GM12875 (cell line): ENCODE data around the gene TPCN1.

Experiments
- H3K4me3 ChIP-seq: one replicate; pipeline ENCODE4 v1.5.1; 2011; ENCODE audit warnings: low read depth, low read length, control low read depth
- TF ChIP-seq, protein P1 (sequence below): IDR thresholded peaks from 2 replicates; pipeline ENCODE4 v1.5.1; 2011; ENCODE audit warnings: low read depth, mild to moderate bottlenecking, control low read depth, inconsistent platforms, low read length, moderate library complexity, borderline replicate concordance; ENCODE audit not compliant: insufficient read depth

The TPCN1 gene

GRCh38 chr12:113269257-113269943 lies 48.1 kb downstream of the TPCN1 start:
- no peak overlapping the region for H3K4me3 ChIP-seq
- TF ChIP-seq, protein P1, sequence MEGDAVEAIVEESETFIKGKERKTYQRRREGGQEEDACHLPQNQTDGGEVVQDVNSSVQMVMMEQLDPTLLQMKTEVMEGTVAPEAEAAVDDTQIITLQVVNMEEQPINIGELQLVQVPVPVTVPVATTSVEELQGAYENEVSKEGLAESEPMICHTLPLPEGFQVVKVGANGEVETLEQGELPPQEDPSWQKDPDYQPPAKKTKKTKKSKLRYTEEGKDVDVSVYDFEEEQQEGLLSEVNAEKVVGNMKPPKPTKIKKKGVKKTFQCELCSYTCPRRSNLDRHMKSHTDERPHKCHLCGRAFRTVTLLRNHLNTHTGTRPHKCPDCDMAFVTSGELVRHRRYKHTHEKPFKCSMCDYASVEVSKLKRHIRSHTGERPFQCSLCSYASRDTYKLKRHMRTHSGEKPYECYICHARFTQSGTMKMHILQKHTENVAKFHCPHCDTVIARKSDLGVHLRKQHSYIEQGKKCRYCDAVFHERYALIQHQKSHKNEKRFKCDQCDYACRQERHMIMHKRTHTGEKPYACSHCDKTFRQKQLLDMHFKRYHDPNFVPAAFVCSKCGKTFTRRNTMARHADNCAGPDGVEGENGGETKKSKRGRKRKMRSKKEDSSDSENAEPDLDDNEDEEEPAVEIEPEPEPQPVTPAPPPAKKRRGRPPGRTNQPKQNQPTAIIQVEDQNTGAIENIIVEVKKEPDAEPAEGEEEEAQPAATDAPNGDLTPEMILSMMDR: no peak

DNA sequence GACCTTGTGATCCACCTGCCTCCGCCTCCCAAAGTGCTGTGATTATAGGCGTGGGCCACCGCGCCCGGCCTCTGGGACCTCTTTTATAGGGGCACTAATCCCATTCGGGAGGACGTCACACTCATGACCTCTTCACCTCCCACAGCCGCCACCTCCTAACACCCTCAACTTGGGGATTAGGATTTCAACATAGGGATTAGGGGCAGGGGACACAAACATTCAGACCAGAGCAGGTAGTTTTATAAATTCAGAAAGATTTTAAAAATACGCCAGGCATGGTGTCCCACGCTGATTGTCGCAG lies 49.4 kb downstream of the TPCN1 start:
- TF ChIP-seq, protein P1: no peak
- no peak overlapping the region for H3K4me3 ChIP-seq

DNA sequence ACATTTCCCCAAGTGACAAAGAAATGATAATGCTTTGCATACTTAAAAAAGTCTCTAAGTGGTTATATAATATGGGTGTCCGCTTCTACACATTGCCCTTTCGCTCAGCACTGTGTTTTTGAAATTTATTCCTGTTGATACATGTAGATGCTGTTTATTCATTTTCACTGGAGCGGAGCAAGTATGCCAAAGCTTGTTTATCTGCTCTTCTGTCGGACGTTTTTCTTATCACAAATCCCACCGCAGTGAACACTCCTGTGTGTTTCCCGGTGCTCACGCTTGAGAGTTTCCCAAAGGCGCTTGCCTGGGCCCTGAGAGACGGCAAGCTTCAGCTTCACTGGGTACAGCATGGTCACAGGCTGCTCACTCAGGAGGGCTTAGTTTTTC lies 50.2 kb downstream of the TPCN1 start:
- H3K4me3 ChIP-seq: no peak overlapping the region
- TF ChIP-seq, protein P1: no peak

DNA sequence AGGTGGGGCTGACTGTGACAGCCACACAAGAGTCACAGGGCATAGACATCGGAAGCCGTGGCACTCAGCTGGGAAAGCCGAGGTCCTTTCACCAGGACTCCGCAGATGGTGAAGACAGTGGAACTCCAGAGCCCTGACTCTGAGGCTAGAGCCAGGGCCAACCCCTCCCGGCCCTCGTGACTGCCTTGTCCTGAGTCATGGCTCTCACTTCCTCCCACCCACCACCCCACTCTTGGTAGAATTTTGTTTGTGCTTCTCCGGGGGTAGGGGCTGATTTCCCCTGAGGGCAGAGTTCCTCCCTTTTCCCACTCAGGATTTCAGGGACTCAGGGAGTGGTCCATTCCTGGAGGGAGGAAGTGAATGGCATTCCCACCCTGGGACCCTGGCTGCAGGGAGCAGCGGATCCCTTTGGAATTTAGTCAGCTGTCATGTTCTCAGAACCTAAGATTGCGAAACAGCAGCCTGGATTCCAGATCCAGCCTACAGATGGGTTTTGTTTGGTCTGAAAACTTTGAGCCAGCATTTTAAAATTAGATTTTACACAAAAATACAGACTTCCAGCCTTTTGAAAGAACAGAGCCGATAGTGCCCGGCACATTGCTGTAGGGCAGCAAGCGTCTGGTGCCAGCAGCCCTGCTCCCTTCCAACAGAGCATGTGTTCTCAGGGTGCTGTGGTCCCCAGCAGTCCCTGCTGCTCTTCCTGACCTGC lies 50.7 kb downstream of the TPCN1 start:
- TF ChIP-seq, protein P1: no peak
- no peak overlapping the region for H3K4me3 ChIP-seq

DNA sequence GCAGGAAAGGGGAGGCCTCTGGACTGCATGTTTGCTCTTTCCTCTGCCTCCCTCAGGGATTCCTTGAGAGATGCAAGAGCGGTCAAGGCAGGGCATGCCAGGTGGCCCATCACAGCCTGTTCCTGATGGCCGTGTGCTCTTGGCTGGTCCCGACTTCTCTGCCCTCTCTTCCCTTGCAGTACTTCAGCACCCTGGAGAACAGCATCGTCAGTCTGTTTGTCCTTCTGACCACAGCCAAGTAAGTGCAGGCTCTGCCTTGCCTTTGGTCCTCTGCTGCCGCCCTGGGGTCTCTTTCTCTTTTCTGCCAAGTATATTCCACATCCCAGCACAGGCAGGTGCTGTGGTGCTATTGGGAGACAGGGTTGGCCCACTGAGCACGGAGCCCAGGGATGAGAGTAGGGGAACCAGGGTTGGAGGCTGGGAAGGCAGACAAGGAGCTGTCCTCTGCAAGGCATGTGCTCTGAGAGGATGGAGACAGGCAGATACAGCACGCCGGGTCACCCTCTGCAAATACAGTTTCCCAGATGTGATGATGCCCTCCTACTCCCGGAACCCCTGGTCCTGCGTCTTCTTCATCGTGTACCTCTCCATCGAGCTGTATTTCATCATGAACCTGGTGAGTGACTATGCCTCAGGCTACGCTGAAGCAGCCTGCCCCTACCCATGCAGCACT lies 51.9 kb downstream of the TPCN1 start:
- TF ChIP-seq, protein P1: no peak

GRCh38 chr12:113274848-113275247 lies 53.6 kb downstream of the TPCN1 start:
- TF ChIP-seq, protein P1: no peak

More for the DNA sequence above, 51.9 kb downstream of the TPCN1 start:
- H3K4me3 ChIP-seq: no peak overlapping the region

More at GRCh38 chr12:113274848-113275247, 53.6 kb downstream of the TPCN1 start:
- H3K4me3 ChIP-seq: no peak overlapping the region
